Stimulated activated CD4-positive, alpha-beta T cell treated with anti-CD3 and anti-CD28 coated beads, Interleukin-4, amount 100 ng/mL, for 1 hour (primary cell): Measurements from ENCODE around the gene CHAC1.
"Not testable (repeated sequence)": the region's sequence is repeated elsewhere in the genome, so short reads cannot be mapped to it uniquely, and the experiment has no call there.

ENCODE experiments used
- DNase-seq: peaks from one replicate; pipeline ENCODE4 v3.0.0-alpha.2; 2020

CHAC1 gene

GRCh38 chr15:40938536-40938870 is 14.8 kb upstream of the CHAC1 start:
- no peak for DNase-seq

- no peak for DNase-seq
Observed at GRCh38 chr15:40940296-40940801, 12.9 kb upstream of the CHAC1 start.

GRCh38 chr15:40941068-40941527 is 12.2 kb upstream of the CHAC1 start:
- no peak for DNase-seq

GRCh38 chr15:40941528-40942336 is 11.5 kb upstream of the CHAC1 start:
- DNase-seq, result peak; percentile 67

GRCh38 chr15:40942337-40942854 is 10.9 kb upstream of the CHAC1 start:
- no peak for DNase-seq

GRCh38 chr15:40942878-40943277 is 10.4 kb upstream of the CHAC1 start:
- DNase-seq, result no peak

- no peak for DNase-seq
Observed at GRCh38 chr15:40943764-40944365, 9.4 kb upstream of the CHAC1 start.

- no peak for DNase-seq
Observed at GRCh38 chr15:40944510-40945296, 8.6 kb upstream of the CHAC1 start.

- no peak for DNase-seq
Observed at GRCh38 chr15:40948706-40949473, 4.4 kb upstream of the CHAC1 start.

GRCh38 chr15:40949756-40950207 is 3.5 kb upstream of the CHAC1 start:
- no peak for DNase-seq

GRCh38 chr15:40951764-40952163 is 1.5 kb upstream of the CHAC1 start:
- no peak for DNase-seq

GRCh38 chr15:40952301-40952900 is 870 bp upstream of the CHAC1 start:
- DNase-seq, result no peak

- no peak for DNase-seq
Observed at GRCh38 chr15:40953713-40954074, 423 bp downstream of the CHAC1 start.

- not testable (repeated sequence) for DNase-seq
Observed at GRCh38 chr15:40954158-40954848, 1.0 kb downstream of the CHAC1 start.

- no peak for DNase-seq
Observed at GRCh38 chr15:40955141-40955903, 2.1 kb downstream of the CHAC1 start.

- DNase-seq, result no peak
Observed at GRCh38 chr15:40955930-40956540, 2.8 kb downstream of the CHAC1 start.

GRCh38 chr15:40956541-40956982 is 3.3 kb downstream of the CHAC1 start:
- DNase-seq, result no peak

GRCh38 chr15:40957041-40957555 is 3.8 kb downstream of the CHAC1 start:
- DNase-seq, result no peak

- no peak for DNase-seq
Observed at GRCh38 chr15:40957581-40958051, 4.3 kb downstream of the CHAC1 start.

- no peak for DNase-seq
Observed at GRCh38 chr15:40958146-40958545, 4.9 kb downstream of the CHAC1 start.
